Trophoblast cell (in vitro differentiated cells and primary cell): Measurements from ENCODE around the gene AFDN.
A peak's percentile ranks its signal among the peaks of the same experiment; 100 is the strongest.

Experiments
- DNase-seq, 2 donors: peaks; one replicate each; pipeline ENCODE4 v3.0.0-alpha.2; 2016
- H2AFZ ChIP-seq: 2 replicates; pipeline ENCODE4 v1.6.1; 2013; ENCODE audit warnings: low read length, moderate library complexity, mild to moderate bottlenecking; ENCODE audit not compliant: insufficient read depth, poor library complexity
- H2AK5ac ChIP-seq: 2 replicates; pipeline ENCODE4 v1.6.1; 2013; ENCODE audit warnings: mild to moderate bottlenecking, low read length
- H2BK120ac ChIP-seq: 2 replicates; pipeline ENCODE4 v1.6.1; 2013; ENCODE audit warnings: low read length, mild to moderate bottlenecking, moderate library complexity; ENCODE audit not compliant: insufficient read depth, poor library complexity
- H2BK12ac ChIP-seq: 2 replicates; pipeline ENCODE4 v1.6.1; 2013; ENCODE audit warnings: mild to moderate bottlenecking, low read length, moderate library complexity
- H2BK5ac ChIP-seq: 2 replicates; pipeline ENCODE4 v1.6.1; 2013; ENCODE audit warnings: low read length, low read depth, moderate library complexity, mild to moderate bottlenecking; ENCODE audit not compliant: poor library complexity
- H3K14ac ChIP-seq: 2 replicates; pipeline ENCODE4 v1.6.1; 2013; ENCODE audit warnings: mild to moderate bottlenecking, low read length
- H3K18ac ChIP-seq: 2 replicates; pipeline ENCODE4 v1.6.1; 2013; ENCODE audit warnings: mild to moderate bottlenecking, low read length
- H3K23ac ChIP-seq: 2 replicates; pipeline ENCODE4 v1.6.1; 2013; ENCODE audit warnings: low read length
- H3K27ac ChIP-seq: 2 replicates; pipeline ENCODE4 v1.5.1; 2013; ENCODE audit warnings: low read depth, mild to moderate bottlenecking, inconsistent platforms, low read length, moderate library complexity
- H3K27me3 ChIP-seq: 2 replicates; pipeline ENCODE4 v1.6.1; 2013; ENCODE audit warnings: inconsistent platforms, mild to moderate bottlenecking, low read length, moderate library complexity; ENCODE audit not compliant: insufficient read depth
- H3K36me3 ChIP-seq, 2 experiments: 1 replicate in 1 of 2; 2 replicates in 1 of 2; pipeline ENCODE4 v1.6.1; 2013; ENCODE audit warnings: low read length in 2 of 2, mild to moderate bottlenecking in 2 of 2, moderate library complexity in 1 of 2; ENCODE audit not compliant: insufficient read depth in 2 of 2, control insufficient read depth in 1 of 2
- H3K4ac ChIP-seq: 2 replicates; pipeline ENCODE4 v1.6.1; 2013; ENCODE audit warnings: low read depth, mild to moderate bottlenecking, low read length, moderate library complexity
- H3K4me1 ChIP-seq, 2 experiments: 1 replicate in 1 of 2; 2 replicates in 1 of 2; pipeline ENCODE4 v1.6.1; 2013; ENCODE audit warnings: low read length in 2 of 2, mild to moderate bottlenecking in 2 of 2, moderate library complexity in 1 of 2; ENCODE audit not compliant: insufficient read depth in 2 of 2, control insufficient read depth in 1 of 2
- H3K4me2 ChIP-seq: 2 replicates; pipeline ENCODE4 v1.6.1; 2013; ENCODE audit warnings: inconsistent platforms, mild to moderate bottlenecking, low read length, moderate library complexity
- H3K4me3 ChIP-seq: 2 replicates; pipeline ENCODE4 v1.5.1; 2013; ENCODE audit warnings: mild to moderate bottlenecking, low read depth, low read length, inconsistent platforms
- H3K79me1 ChIP-seq: one replicate; pipeline ENCODE4 v1.6.1; 2013; ENCODE audit warnings: low read length
- H3K79me2 ChIP-seq: 2 replicates; pipeline ENCODE4 v1.6.1; 2013; ENCODE audit warnings: low read length, mild to moderate bottlenecking; ENCODE audit not compliant: control insufficient read depth, insufficient read depth, poor library complexity
- H3K9ac ChIP-seq: 2 replicates; pipeline ENCODE4 v1.6.1; 2013; ENCODE audit warnings: mild to moderate bottlenecking, low read length
- H3K9me3 ChIP-seq: 2 replicates; pipeline ENCODE4 v1.6.1; 2013; ENCODE audit warnings: low read depth, mild to moderate bottlenecking, control low read depth, inconsistent platforms, low read length; ENCODE audit not compliant: insufficient read depth
- H4K12ac ChIP-seq: 2 replicates; pipeline ENCODE4 v1.6.1; 2013; ENCODE audit warnings: low read depth, mild to moderate bottlenecking, low read length, moderate library complexity
- H4K8ac ChIP-seq: 2 replicates; pipeline ENCODE4 v1.6.1; 2013; ENCODE audit warnings: low read depth, mild to moderate bottlenecking, low read length, moderate library complexity
- H4K91ac ChIP-seq: one replicate; pipeline ENCODE4 v1.6.1; 2013; ENCODE audit warnings: low read depth, mild to moderate bottlenecking, low read length, moderate library complexity
- WGBS: extraction: QIAGEN DNeasy Blood & Tissue Kit; methylation state at CpG from one replicate; pipeline ENCODE4 v1.1.7; 2013; ENCODE audit warnings: missing lambda C conversion rate; ENCODE audit not compliant: insufficient read length, insufficient coverage; ENCODE audit errors: extremely low coverage; 5-methylcytosine and 5-hydroxymethylcytosine counted together

The AFDN gene

GRCh38 chr6:167797476-167798265 lies 29.0 kb upstream of the AFDN start:
- Histone ChIP-seq H3K9me3 (peaks cover 2% of the 10 kb centered on the region), H3K79me1 (peaks cover 11% of the 10 kb centered on the region), H3K36me3 (no peaks in the 10 kb centered on the region), H3K18ac (no peak overlapping the region), H4K12ac (no peak overlapping the region), H2AK5ac (no peak overlapping the region), H3K9ac (no peak overlapping the region), H2BK120ac (peak overlapping the region; percentile 39), H3K14ac (no peak overlapping the region), H2BK5ac (peak overlapping the region; percentile 48), H3K4ac (no peak overlapping the region), H2BK12ac (peak overlapping the region; percentile 78), H3K23ac (no peak overlapping the region), H2AFZ (no peak overlapping the region), H3K4me2 (peak overlapping the region; percentile 36), H4K91ac (peak overlapping the region; percentile 93), H3K4me3 (no peak overlapping the region), H3K27ac (peak overlapping the region; percentile 80), H3K79me2 (no peaks in the 10 kb centered on the region), H3K27me3 (no peaks in the 10 kb centered on the region), H3K4me1 (peaks cover 13 to 28% of the 10 kb centered on the region in 2 experiments), H4K8ac (no peak overlapping the region)
- peak; percentile 94 to 97 for DNase-seq
- no CpG with 5 or more reads among the region's 20 CpGs for WGBS

DNA sequence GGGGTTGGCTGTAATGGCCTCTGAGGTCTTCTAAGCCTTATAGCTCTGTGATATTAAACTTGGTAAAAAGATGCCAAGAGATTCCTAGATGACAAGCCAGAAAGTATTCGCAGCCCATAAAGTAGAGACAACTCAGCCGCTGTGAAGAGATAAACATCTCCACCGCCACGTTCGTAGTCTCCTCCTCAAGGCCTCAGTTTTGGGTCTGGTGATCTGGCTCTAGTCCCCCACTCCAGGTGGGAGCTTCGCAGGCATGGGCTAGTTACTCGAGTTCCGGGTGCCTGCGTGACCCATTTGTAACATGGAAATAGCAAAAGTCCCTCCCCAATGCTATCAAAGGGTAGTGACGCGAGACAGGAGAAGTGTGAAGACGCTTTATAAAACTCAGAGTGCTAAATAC lies 28.3 kb upstream of the AFDN start:
- H3K9ac ChIP-seq: no peak overlapping the region
- H3K23ac ChIP-seq: no peak overlapping the region
- no peak overlapping the region for H2BK12ac ChIP-seq
- peaks cover 13 to 28% of the 10 kb centered on the region in 2 experiments for H3K4me1 ChIP-seq
- H2BK120ac ChIP-seq: no peak overlapping the region
- no peak overlapping the region for H3K14ac ChIP-seq
- peak overlapping the region; percentile 13 for H3K27ac ChIP-seq
- peaks cover 11% of the 10 kb centered on the region for H3K79me1 ChIP-seq
- no peak overlapping the region for H4K8ac ChIP-seq
- no peak overlapping the region for H2AFZ ChIP-seq
- no peaks in the 10 kb centered on the region for H3K36me3 ChIP-seq
- H2AK5ac ChIP-seq: no peak overlapping the region
- H3K18ac ChIP-seq: no peak overlapping the region
- peak in 1 of 2 donors; percentile 13 for DNase-seq
- H4K12ac ChIP-seq: no peak overlapping the region
- peak overlapping the region; percentile 36 for H4K91ac ChIP-seq
- no peak overlapping the region for H3K4ac ChIP-seq
- WGBS: no CpG with 5 or more reads among the region's 12 CpGs
- H3K9me3 ChIP-seq: peaks cover 2% of the 10 kb centered on the region
- H3K4me2 ChIP-seq: no peak overlapping the region
- no peaks in the 10 kb centered on the region for H3K27me3 ChIP-seq
- no peaks in the 10 kb centered on the region for H3K79me2 ChIP-seq
- no peak overlapping the region for H2BK5ac ChIP-seq
- no peak overlapping the region for H3K4me3 ChIP-seq

- Histone ChIP-seq H3K4ac (peak overlapping the region; percentile 55), H4K8ac (no peak overlapping the region), H3K14ac (no peak overlapping the region), H2BK120ac (peak overlapping the region; percentile 57), H2BK12ac (peak overlapping the region; percentile 74), H3K27me3 (no peaks in the 10 kb centered on the region), H4K12ac (no peak overlapping the region), H3K9ac (no peak overlapping the region), H3K4me3 (no peak overlapping the region), H2AK5ac (peak overlapping the region; percentile 46), H3K36me3 (no peaks in the 10 kb centered on the region), H2AFZ (peak overlapping the region; percentile 4), H3K23ac (no peak overlapping the region), H3K79me1 (peaks cover 11% of the 10 kb centered on the region), H3K79me2 (no peaks in the 10 kb centered on the region), H4K91ac (peak overlapping the region; percentile 86), H3K9me3 (peaks cover 2% of the 10 kb centered on the region), H2BK5ac (no peak overlapping the region), H3K4me2 (no peak overlapping the region), H3K18ac (peak overlapping the region; percentile 55), H3K27ac (no peak overlapping the region), H3K4me1 (peaks cover 13 to 28% of the 10 kb centered on the region in 2 experiments)
- WGBS: no CpG with 5 or more reads among the region's 23 CpGs
- peak in 1 of 2 donors; percentile 65 for DNase-seq
Observed at GRCh38 chr6:167799033-167799821, 27.5 kb upstream of the AFDN start.

DNA sequence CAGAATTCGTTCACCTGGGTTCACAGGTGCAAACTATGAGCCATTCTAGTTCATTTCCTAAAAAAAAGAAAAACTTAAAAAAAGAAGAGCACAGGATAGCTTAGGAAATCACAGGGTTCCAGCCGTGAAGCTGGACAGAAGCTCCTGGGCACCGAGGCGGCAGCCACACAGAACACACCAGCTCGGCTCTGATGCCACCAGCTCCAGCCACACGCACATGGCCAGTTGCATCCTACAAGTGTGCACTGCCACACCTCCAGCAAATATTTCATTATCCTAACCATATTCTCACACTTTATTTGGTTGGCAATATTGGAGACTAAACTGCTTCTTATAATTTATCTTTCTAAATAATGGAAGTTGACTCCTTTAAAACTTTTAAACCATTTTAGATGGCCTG lies 26.2 kb upstream of the AFDN start:
- Histone ChIP-seq H3K4me1 (peaks cover 13 to 21% of the 10 kb centered on the region in 2 experiments), H2BK5ac (no peak overlapping the region), H3K9ac (no peak overlapping the region), H4K91ac (no peak overlapping the region), H2AK5ac (no peak overlapping the region), H3K4ac (no peak overlapping the region), H3K79me2 (no peaks in the 10 kb centered on the region), H3K79me1 (peaks cover 11% of the 10 kb centered on the region), H3K27me3 (no peaks in the 10 kb centered on the region), H3K4me3 (no peak overlapping the region), H3K23ac (no peak overlapping the region), H3K18ac (no peak overlapping the region), H3K36me3 (no peaks in the 10 kb centered on the region), H2AFZ (no peak overlapping the region), H3K9me3 (peaks cover 2% of the 10 kb centered on the region), H3K14ac (no peak overlapping the region), H3K27ac (no peak overlapping the region), H3K4me2 (no peak overlapping the region), H4K12ac (no peak overlapping the region), H4K8ac (no peak overlapping the region), H2BK120ac (no peak overlapping the region), H2BK12ac (no peak overlapping the region)
- no CpG with 5 or more reads among the region's 6 CpGs for WGBS
- no peak for DNase-seq
